SK-N-SH (cell line): Measurements from ENCODE around the gene ARID1B. TPM values are rescaled to one million over a fixed set of nuclear protein-coding genes. Genes with fewer than 3 reads are reported as not detected.

Experiments
- CTCF ChIA-PET: fragments of 300-600, 350-600 bp; formaldehyde crosslinking; extraction: SDS; loops from one replicate; lab custom pipeline; 2021; lab: Yijun Ruan, JAX
- POLR2A ChIA-PET: fragments of 350-600 bp; sonication (Branson Sonifier 250); formaldehyde crosslinking; extraction: SDS; loops from one replicate; lab custom pipeline; 2020; ENCODE audit warnings: antibody characterized with exemption, inconsistent platforms; lab: Yijun Ruan, JAX
- DNase-seq: peaks from one replicate; pipeline ENCODE4 v3.0.0; 2012
- H2AFZ ChIP-seq: fragments of 200-600 bp; sonication (generic); 2 replicates; pipeline ENCODE4 v1.8.1; 2016; ENCODE audit warnings: antibody characterized with exemption, mild to moderate bottlenecking, low read depth
- H3F3A ChIP-seq: fragments of 200-600 bp; sonication (generic); replicated peaks from 2 replicates; pipeline ENCODE3; 2016; ENCODE audit warnings: antibody characterized with exemption, mild to moderate bottlenecking; ENCODE audit not compliant: insufficient read depth
- H3K27ac ChIP-seq, 2 experiments: fragments of 200-500 bp in 1 of 2; fragments of 200-600 bp in 1 of 2; sonication (Bioruptor generic) in 1 of 2; sonication (generic), shearing (Covaris generic) in 1 of 2; 2 replicates each; pipeline versions ENCODE4 v1.5.1 to v1.6.1; 2014 to 2016; ENCODE audit warnings: low read depth in 2 of 2, inconsistent platforms in 1 of 2, low read length in 1 of 2, mild to moderate bottlenecking in 1 of 2, mixed read lengths in 1 of 2
- H3K27me3 ChIP-seq: fragments of 200-600 bp; sonication (generic), shearing (Covaris generic); 2 replicates; pipeline ENCODE4 v1.6.1; 2016; ENCODE audit warnings: mixed run types; ENCODE audit not compliant: insufficient read depth
- H3K36me3 ChIP-seq, 2 experiments: fragments of 200-500 bp in 1 of 2; fragments of 200-600 bp in 1 of 2; sonication (Bioruptor generic) in 1 of 2; sonication (generic) in 1 of 2; replicated peaks in 1 of 2; 2 replicates each; pipeline versions ENCODE3 to v1.5.1; 2014 to 2016; ENCODE audit warnings: low read length in 1 of 2, mild to moderate bottlenecking in 1 of 2; ENCODE audit not compliant: insufficient read depth in 2 of 2, control insufficient read depth in 1 of 2
- H3K4me1 ChIP-seq, 2 experiments: fragments of 200-500 bp in 1 of 2; fragments of 200-600 bp in 1 of 2; sonication (Bioruptor generic) in 1 of 2; sonication (generic), shearing (Covaris generic) in 1 of 2; 2 replicates each; pipeline versions ENCODE4 v1.5.1 to v1.6.1; 2014 to 2016; ENCODE audit warnings: low read depth in 1 of 2, low read length in 1 of 2, mixed run types in 1 of 2; ENCODE audit not compliant: insufficient read depth in 2 of 2, control insufficient read depth in 1 of 2
- H3K4me2 ChIP-seq: fragments of 200-600 bp; sonication (generic), shearing (Covaris generic); 2 replicates; pipeline ENCODE4 v1.6.1; 2017; ENCODE audit warnings: mixed run types
- H3K4me3 ChIP-seq, 2 experiments: fragments of 200-500 bp in 1 of 2; fragments of 200-600 bp in 1 of 2; sonication (Bioruptor generic) in 1 of 2; sonication (generic), shearing (Covaris generic) in 1 of 2; 2 replicates each; pipeline versions ENCODE4 v1.5.1 to v1.8.1; 2014 to 2016; ENCODE audit warnings: low read depth in 2 of 2, inconsistent platforms in 1 of 2, low read length in 1 of 2, mild to moderate bottlenecking in 1 of 2, mixed read lengths in 1 of 2, moderate library complexity in 1 of 2
- H3K79me2 ChIP-seq: fragments of 200-600 bp; sonication (generic); 2 replicates; pipeline ENCODE4 v1.8.1; 2017; ENCODE audit warnings: mild to moderate bottlenecking; ENCODE audit not compliant: insufficient read depth
- H3K9ac ChIP-seq: fragments of 200-600 bp; sonication (generic); 2 replicates; pipeline ENCODE4 v1.6.1; 2017; ENCODE audit warnings: mixed run types
- H3K9me2 ChIP-seq: fragments of 200-600 bp; sonication (generic); 2 replicates; pipeline ENCODE4 v1.6.1; 2017; ENCODE audit warnings: mixed run types
- H3K9me3 ChIP-seq: fragments of 200-600 bp; sonication (generic); 2 replicates; pipeline ENCODE4 v1.6.1; 2017; ENCODE audit warnings: mixed run types, mild to moderate bottlenecking, moderate library complexity
- H4K20me1 ChIP-seq: fragments of 200-600 bp; sonication (generic); 2 replicates; pipeline ENCODE4 v1.6.1; 2017; ENCODE audit warnings: mild to moderate bottlenecking, mixed run types; ENCODE audit not compliant: insufficient read depth
- CHD2 ChIP-seq: fragments of 150-350 bp; IDR thresholded peaks from 2 replicates; pipeline ENCODE4 v1.6.1; 2018; ENCODE audit warnings: low read length; ENCODE audit not compliant: partially characterized antibody
- FOSL2 ChIP-seq: IDR thresholded peaks from 2 replicates; pipeline ENCODE4 v1.4.0; 2012; ENCODE audit warnings: low read depth, mild to moderate bottlenecking, moderate library complexity, borderline replicate concordance
- FOXJ3 ChIP-seq: sonication (generic); formaldehyde crosslinking; IDR thresholded peaks from 2 replicates; pipeline ENCODE4 v1.5.1; 2020; ENCODE audit warnings: mild to moderate bottlenecking, missing genetic modification reagents
- JUND ChIP-seq: IDR thresholded peaks from 2 replicates; pipeline ENCODE4 v1.4.0; 2012
- RCOR1 ChIP-seq: fragments of 150-350 bp; IDR thresholded peaks from 2 replicates; pipeline ENCODE4 v1.6.1; 2017; ENCODE audit warnings: antibody characterized with exemption, low read length
- TAF1 ChIP-seq: IDR thresholded peaks from 2 replicates; pipeline ENCODE4 v1.6.1; 2012; ENCODE audit warnings: low read depth, mild to moderate bottlenecking, low read length, moderate library complexity, borderline replicate concordance
- TEAD4 ChIP-seq: IDR thresholded peaks from 2 replicates; pipeline ENCODE4 v1.4.0; 2012; ENCODE audit warnings: mild to moderate bottlenecking, borderline replicate concordance; ENCODE audit not compliant: insufficient read depth
- YY1 ChIP-seq: IDR thresholded peaks from 2 replicates; pipeline ENCODE4 v1.4.0; 2012; ENCODE audit warnings: low read depth, mild to moderate bottlenecking
- polyA plus RNA-seq, 3 experiments: library from polyadenylated mRNA; depleted of rRNA; stranded (reverse); fragments of >200 nt; gene quantifications; 2 replicates each; pipeline ENCODE4 v1.2.3, GENCODE V29; 2012
- TF ChIP-seq, protein P1 (sequence below): IDR thresholded peaks from 2 replicates; pipeline ENCODE4 v1.4.0; 2012; ENCODE audit warnings: low read depth, borderline replicate concordance
- TF ChIP-seq, protein P2 (sequence below): IDR thresholded peaks from 2 replicates; pipeline ENCODE4 v1.6.1; 2012; ENCODE audit warnings: mild to moderate bottlenecking, low read depth, low read length, moderate library complexity
- TF ChIP-seq, protein P3 (sequence below): fragments of 150-350 bp; IDR thresholded peaks from 2 replicates; pipeline ENCODE4 v1.6.1; 2017; ENCODE audit warnings: antibody characterized with exemption, low read length, low read depth, borderline replicate concordance
- TF ChIP-seq, protein P4 (sequence below): IDR thresholded peaks from 2 replicates; pipeline ENCODE4; 2012
- TF ChIP-seq, protein P5 (sequence below): fragments of 150-350 bp; IDR thresholded peaks from 2 replicates; pipeline ENCODE4 v1.6.1; 2016; ENCODE audit warnings: mild to moderate bottlenecking, low read depth, low read length
- TF ChIP-seq, protein P6 (sequence below): fragments of 200-600 bp; sonication (generic); IDR thresholded peaks from 2 replicates; pipeline ENCODE4 v1.6.1; 2017; ENCODE audit warnings: antibody characterized with exemption, mild to moderate bottlenecking, moderate library complexity

The ARID1B gene
- polyA plus RNA-seq, 1 of the 3 experiments (the other 2 are of a cell fraction) = 13.6 TPM

DNA sequence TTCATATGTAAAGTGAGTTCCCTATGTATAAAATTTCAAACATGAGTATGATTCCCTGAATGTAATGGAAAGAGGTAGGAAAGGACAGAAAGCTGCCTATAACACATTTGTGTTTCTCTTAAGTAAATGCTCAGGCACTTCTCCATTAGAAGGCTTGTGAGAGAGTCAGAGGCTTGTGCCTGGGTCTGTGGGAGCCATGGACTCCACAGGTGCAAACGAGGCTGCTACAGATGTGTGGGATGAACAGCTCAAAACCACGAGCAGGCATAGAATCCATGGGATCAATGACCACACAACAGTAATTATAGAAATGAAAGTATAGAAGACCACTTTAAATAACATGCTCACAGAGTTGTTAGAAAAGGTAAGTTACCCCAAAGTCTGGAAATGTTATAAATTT lies 134.4 kb downstream of the ARID1B start (continued):
- TF ChIP-seq, protein P1, sequence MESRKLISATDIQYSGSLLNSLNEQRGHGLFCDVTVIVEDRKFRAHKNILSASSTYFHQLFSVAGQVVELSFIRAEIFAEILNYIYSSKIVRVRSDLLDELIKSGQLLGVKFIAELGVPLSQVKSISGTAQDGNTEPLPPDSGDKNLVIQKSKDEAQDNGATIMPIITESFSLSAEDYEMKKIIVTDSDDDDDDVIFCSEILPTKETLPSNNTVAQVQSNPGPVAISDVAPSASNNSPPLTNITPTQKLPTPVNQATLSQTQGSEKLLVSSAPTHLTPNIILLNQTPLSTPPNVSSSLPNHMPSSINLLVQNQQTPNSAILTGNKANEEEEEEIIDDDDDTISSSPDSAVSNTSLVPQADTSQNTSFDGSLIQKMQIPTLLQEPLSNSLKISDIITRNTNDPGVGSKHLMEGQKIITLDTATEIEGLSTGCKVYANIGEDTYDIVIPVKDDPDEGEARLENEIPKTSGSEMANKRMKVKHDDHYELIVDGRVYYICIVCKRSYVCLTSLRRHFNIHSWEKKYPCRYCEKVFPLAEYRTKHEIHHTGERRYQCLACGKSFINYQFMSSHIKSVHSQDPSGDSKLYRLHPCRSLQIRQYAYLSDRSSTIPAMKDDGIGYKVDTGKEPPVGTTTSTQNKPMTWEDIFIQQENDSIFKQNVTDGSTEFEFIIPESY = no peak
- TF ChIP-seq YY1 = no peak
- no peak for TF ChIP-seq CHD2
- no peak for TF ChIP-seq JUND
- no peak for TF ChIP-seq RCOR1
- TF ChIP-seq TAF1 = no peak
- TF ChIP-seq, protein P2, sequence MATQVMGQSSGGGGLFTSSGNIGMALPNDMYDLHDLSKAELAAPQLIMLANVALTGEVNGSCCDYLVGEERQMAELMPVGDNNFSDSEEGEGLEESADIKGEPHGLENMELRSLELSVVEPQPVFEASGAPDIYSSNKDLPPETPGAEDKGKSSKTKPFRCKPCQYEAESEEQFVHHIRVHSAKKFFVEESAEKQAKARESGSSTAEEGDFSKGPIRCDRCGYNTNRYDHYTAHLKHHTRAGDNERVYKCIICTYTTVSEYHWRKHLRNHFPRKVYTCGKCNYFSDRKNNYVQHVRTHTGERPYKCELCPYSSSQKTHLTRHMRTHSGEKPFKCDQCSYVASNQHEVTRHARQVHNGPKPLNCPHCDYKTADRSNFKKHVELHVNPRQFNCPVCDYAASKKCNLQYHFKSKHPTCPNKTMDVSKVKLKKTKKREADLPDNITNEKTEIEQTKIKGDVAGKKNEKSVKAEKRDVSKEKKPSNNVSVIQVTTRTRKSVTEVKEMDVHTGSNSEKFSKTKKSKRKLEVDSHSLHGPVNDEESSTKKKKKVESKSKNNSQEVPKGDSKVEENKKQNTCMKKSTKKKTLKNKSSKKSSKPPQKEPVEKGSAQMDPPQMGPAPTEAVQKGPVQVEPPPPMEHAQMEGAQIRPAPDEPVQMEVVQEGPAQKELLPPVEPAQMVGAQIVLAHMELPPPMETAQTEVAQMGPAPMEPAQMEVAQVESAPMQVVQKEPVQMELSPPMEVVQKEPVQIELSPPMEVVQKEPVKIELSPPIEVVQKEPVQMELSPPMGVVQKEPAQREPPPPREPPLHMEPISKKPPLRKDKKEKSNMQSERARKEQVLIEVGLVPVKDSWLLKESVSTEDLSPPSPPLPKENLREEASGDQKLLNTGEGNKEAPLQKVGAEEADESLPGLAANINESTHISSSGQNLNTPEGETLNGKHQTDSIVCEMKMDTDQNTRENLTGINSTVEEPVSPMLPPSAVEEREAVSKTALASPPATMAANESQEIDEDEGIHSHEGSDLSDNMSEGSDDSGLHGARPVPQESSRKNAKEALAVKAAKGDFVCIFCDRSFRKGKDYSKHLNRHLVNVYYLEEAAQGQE = no peak

DNA sequence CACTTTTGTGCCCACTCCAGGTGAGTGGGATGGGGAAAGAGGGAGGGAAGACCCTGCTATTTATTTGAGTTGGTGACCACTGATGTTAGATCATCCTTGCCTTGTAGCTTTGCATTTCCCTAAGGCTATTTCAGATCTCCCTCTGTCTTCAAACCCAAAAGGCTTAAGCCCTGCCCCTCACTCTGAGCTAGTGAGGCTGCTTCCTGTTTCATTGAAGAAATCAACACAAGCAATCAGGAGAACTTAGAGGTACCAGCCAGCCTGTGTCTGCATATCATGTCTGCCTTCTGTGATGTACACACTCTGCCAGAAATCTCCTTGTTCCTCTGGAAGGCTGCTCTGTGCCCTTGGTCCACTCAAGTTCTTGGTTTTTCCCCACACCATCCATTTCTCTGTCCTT lies 135.3 kb downstream of the ARID1B start:
- ChIA-PET POLR2A (interaction anchor here (0.7 kb wide), 1 partner anchor 10 kb away, joined by 7 read pairs; no protein-coding TSS in a partner anchor), CTCF (no interaction called here)
- peaks cover 88% of the 10 kb centered on the region for H3K79me2 ChIP-seq
- H3K9me3 ChIP-seq = no peaks in the 10 kb centered on the region
- no peak overlapping the region for H3K9ac ChIP-seq
- peaks cover 0 to 8% of the 10 kb centered on the region in 2 experiments for H3K36me3 ChIP-seq
- H3K9me2 ChIP-seq = no peaks in the 10 kb centered on the region
- no peak overlapping the region for H2AFZ ChIP-seq
- no peak overlapping the region; a peak in 1 of 4 replicates for H3K27ac ChIP-seq
- H3F3A ChIP-seq = peaks cover 4% of the 10 kb centered on the region
- no peak overlapping the region for H3K4me2 ChIP-seq
- no peaks in the 10 kb centered on the region for H3K27me3 ChIP-seq
- peaks cover 31% of the 10 kb centered on the region for H4K20me1 ChIP-seq
- H3K4me3 ChIP-seq = no peak overlapping the region
- peak; percentile 44 for DNase-seq
- peaks cover 0 to 5% of the 10 kb centered on the region in 2 experiments; a peak in 1 of 4 replicates for H3K4me1 ChIP-seq
- TF ChIP-seq, protein P2 = no peak
- TF ChIP-seq JUND = no peak
- TF ChIP-seq, protein P3, sequence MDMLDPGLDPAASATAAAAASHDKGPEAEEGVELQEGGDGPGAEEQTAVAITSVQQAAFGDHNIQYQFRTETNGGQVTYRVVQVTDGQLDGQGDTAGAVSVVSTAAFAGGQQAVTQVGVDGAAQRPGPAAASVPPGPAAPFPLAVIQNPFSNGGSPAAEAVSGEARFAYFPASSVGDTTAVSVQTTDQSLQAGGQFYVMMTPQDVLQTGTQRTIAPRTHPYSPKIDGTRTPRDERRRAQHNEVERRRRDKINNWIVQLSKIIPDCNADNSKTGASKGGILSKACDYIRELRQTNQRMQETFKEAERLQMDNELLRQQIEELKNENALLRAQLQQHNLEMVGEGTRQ = no peak
- TF ChIP-seq, protein P4, sequence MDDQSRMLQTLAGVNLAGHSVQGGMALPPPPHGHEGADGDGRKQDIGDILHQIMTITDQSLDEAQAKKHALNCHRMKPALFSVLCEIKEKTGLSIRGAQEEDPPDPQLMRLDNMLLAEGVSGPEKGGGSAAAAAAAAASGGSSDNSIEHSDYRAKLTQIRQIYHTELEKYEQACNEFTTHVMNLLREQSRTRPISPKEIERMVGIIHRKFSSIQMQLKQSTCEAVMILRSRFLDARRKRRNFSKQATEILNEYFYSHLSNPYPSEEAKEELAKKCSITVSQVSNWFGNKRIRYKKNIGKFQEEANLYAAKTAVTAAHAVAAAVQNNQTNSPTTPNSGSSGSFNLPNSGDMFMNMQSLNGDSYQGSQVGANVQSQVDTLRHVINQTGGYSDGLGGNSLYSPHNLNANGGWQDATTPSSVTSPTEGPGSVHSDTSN = no peak
- no peak for TF ChIP-seq CHD2
- no peak for TF ChIP-seq FOXJ3 (CRISPR knock-in tag)
- no peak for TF ChIP-seq FOSL2
- TF ChIP-seq, protein P5, sequence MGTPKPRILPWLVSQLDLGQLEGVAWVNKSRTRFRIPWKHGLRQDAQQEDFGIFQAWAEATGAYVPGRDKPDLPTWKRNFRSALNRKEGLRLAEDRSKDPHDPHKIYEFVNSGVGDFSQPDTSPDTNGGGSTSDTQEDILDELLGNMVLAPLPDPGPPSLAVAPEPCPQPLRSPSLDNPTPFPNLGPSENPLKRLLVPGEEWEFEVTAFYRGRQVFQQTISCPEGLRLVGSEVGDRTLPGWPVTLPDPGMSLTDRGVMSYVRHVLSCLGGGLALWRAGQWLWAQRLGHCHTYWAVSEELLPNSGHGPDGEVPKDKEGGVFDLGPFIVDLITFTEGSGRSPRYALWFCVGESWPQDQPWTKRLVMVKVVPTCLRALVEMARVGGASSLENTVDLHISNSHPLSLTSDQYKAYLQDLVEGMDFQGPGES = no peak
- TF ChIP-seq, protein P6, sequence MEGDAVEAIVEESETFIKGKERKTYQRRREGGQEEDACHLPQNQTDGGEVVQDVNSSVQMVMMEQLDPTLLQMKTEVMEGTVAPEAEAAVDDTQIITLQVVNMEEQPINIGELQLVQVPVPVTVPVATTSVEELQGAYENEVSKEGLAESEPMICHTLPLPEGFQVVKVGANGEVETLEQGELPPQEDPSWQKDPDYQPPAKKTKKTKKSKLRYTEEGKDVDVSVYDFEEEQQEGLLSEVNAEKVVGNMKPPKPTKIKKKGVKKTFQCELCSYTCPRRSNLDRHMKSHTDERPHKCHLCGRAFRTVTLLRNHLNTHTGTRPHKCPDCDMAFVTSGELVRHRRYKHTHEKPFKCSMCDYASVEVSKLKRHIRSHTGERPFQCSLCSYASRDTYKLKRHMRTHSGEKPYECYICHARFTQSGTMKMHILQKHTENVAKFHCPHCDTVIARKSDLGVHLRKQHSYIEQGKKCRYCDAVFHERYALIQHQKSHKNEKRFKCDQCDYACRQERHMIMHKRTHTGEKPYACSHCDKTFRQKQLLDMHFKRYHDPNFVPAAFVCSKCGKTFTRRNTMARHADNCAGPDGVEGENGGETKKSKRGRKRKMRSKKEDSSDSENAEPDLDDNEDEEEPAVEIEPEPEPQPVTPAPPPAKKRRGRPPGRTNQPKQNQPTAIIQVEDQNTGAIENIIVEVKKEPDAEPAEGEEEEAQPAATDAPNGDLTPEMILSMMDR = no peak
- TF ChIP-seq TEAD4 = no peak
